ENCODE results near the gene UBN1.

Gene UBN1

GRCh38 chr16:4811242-4811641 is 36.0 kb upstream of the UBN1 start:
- no peak for DNase-seq
- no peak overlapping the region for H3K4me3 Mint-ChIP-seq
- H3K27ac Mint-ChIP-seq: no peak overlapping the region
- H3K36me3 Mint-ChIP-seq (ENCODE audit: low read depth): peaks cover 90% of the 10 kb centered on the region
- H3K4me1 Mint-ChIP-seq (ENCODE audit: low read depth): no peaks in the 10 kb centered on the region
- H3K27me3 Mint-ChIP-seq: no peaks in the 10 kb centered on the region
- H3K9me3 Mint-ChIP-seq: no peaks in the 10 kb centered on the region

GRCh38 chr16:4811773-4812172 is 35.5 kb upstream of the UBN1 start:
- no peaks in the 10 kb centered on the region for H3K9me3 Mint-ChIP-seq
- H3K27ac Mint-ChIP-seq: no peak overlapping the region
- H3K4me3 Mint-ChIP-seq: no peak overlapping the region
- peaks cover 91% of the 10 kb centered on the region for H3K36me3 Mint-ChIP-seq (ENCODE audit: low read depth)
- no peak for DNase-seq
- no peaks in the 10 kb centered on the region for H3K4me1 Mint-ChIP-seq (ENCODE audit: low read depth)
- H3K27me3 Mint-ChIP-seq: no peaks in the 10 kb centered on the region

- Mint-ChIP-seq H3K9me3 (no peaks in the 10 kb centered on the region), H3K4me1 (ENCODE audit: low read depth) (no peaks in the 10 kb centered on the region), H3K4me3 (no peak overlapping the region), H3K27me3 (no peaks in the 10 kb centered on the region), H3K27ac (no peak overlapping the region), H3K36me3 (ENCODE audit: low read depth) (peaks cover 92% of the 10 kb centered on the region)
- DNase-seq: no peak
Measured at GRCh38 chr16:4813251-4814003, 33.9 kb upstream of the UBN1 start.

- Mint-ChIP-seq H3K9me3 (no peaks in the 10 kb centered on the region), H3K27ac (no peak overlapping the region), H3K36me3 (ENCODE audit: low read depth) (peaks cover 93% of the 10 kb centered on the region), H3K4me1 (ENCODE audit: low read depth) (no peaks in the 10 kb centered on the region), H3K27me3 (no peaks in the 10 kb centered on the region), H3K4me3 (no peak overlapping the region)
- no peak for DNase-seq
Measured at GRCh38 chr16:4814046-4814445, 33.2 kb upstream of the UBN1 start.

DNA sequence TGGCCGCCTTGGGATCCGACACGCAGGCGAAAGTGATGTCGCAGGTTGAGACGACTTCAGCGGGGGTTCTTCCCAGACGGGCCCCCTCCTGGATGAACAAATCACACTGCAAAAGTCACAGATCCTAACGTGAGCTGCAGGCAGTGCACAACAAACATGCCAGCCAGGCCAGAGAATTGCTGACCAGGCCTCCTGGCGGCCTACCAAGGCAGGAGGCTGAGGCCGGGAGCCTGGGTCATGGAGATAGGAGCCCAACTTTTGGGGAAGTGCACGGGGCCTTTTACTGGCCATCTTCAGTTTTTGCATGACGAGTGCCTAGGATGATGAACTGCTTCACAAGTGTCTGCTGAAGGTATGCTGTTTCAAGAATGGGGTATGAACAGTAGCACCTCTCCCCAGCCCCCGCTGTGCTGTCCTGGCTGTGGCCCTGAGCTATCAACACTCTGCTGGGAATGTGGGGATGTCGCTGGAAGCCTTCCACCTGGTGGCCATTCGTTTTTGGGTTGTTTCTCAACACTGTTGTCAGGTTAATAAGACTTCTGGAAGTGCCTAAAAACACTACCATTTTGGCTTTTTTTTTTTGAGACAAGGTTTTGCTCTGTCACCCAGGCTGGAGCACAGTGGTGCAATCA is 32.6 kb upstream of the UBN1 start:
- no peaks in the 10 kb centered on the region for H3K9me3 Mint-ChIP-seq
- H3K27me3 Mint-ChIP-seq: no peaks in the 10 kb centered on the region
- no peak overlapping the region for H3K4me3 Mint-ChIP-seq
- peaks cover 93% of the 10 kb centered on the region for H3K36me3 Mint-ChIP-seq (ENCODE audit: low read depth)
- H3K27ac Mint-ChIP-seq: no peak overlapping the region
- no peaks in the 10 kb centered on the region for H3K4me1 Mint-ChIP-seq (ENCODE audit: low read depth)
- DNase-seq: no peak

DNA sequence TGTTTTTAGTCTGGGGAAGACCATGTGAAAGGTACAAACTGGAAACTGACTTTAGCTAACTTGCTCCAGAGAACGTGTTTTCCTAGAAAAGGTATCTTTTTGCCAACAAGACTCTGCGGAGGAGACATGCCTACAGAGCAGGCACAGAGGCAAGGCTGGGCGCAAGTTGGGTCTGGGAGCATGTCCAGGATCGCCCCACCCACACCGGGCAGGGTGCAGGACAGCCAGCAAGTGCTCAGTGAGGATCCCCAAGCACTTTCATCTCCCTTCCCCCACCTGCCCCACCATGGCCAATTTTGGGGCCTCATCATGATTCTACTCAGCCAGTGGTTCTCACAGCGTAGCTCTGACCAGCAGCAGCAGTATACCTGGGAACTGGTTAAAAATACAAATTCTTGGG is 26.6 kb upstream of the UBN1 start:
- peak overlapping the region; percentile 52 for H3K27ac Mint-ChIP-seq
- H3K4me1 Mint-ChIP-seq (ENCODE audit: low read depth): no peaks in the 10 kb centered on the region
- H3K4me3 Mint-ChIP-seq: no peak overlapping the region
- H3K27me3 Mint-ChIP-seq: no peaks in the 10 kb centered on the region
- DNase-seq: no peak
- peaks cover 92% of the 10 kb centered on the region for H3K36me3 Mint-ChIP-seq (ENCODE audit: low read depth)
- H3K9me3 Mint-ChIP-seq: no peaks in the 10 kb centered on the region

DNA sequence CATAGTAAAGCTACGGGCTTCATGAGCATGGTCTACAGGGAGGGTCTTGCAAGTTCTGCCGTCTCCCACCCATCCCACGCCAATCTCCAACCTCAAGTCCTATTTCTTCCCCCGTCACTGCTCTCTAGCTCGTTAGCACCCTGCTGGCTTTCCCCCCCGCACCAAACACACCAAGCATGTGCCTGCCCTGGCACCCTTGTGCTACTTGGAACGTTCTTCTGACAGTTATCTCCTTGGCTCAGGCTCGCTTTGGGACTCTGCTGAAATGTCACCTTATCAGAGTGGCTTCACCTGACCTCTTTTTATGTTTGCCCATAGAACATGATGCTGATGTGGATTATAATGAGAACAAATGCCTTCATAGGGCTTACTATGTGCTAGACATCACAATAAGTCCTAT is 22.1 kb upstream of the UBN1 start:
- Mint-ChIP-seq H3K4me1 (ENCODE audit: low read depth) (no peaks in the 10 kb centered on the region), H3K36me3 (ENCODE audit: low read depth) (peaks cover 95% of the 10 kb centered on the region), H3K9me3 (no peaks in the 10 kb centered on the region), H3K4me3 (no peak overlapping the region), H3K27ac (no peak overlapping the region), H3K27me3 (no peaks in the 10 kb centered on the region)
- no peak for DNase-seq

- no peaks in the 10 kb centered on the region for H3K9me3 Mint-ChIP-seq
- no peaks in the 10 kb centered on the region for H3K27me3 Mint-ChIP-seq
- no peak overlapping the region for H3K4me3 Mint-ChIP-seq
- DNase-seq: no peak
- H3K27ac Mint-ChIP-seq: no peak overlapping the region
- no peaks in the 10 kb centered on the region for H3K4me1 Mint-ChIP-seq (ENCODE audit: low read depth)
- peaks cover 95% of the 10 kb centered on the region for H3K36me3 Mint-ChIP-seq (ENCODE audit: low read depth)
Measured at GRCh38 chr16:4826526-4826925, 20.8 kb upstream of the UBN1 start.

GRCh38 chr16:4826980-4827379 is 20.3 kb upstream of the UBN1 start:
- H3K4me1 Mint-ChIP-seq (ENCODE audit: low read depth): no peaks in the 10 kb centered on the region
- no peaks in the 10 kb centered on the region for H3K9me3 Mint-ChIP-seq
- H3K4me3 Mint-ChIP-seq: no peak overlapping the region
- H3K36me3 Mint-ChIP-seq (ENCODE audit: low read depth): peaks cover 95% of the 10 kb centered on the region
- no peaks in the 10 kb centered on the region for H3K27me3 Mint-ChIP-seq
- DNase-seq: no peak
- H3K27ac Mint-ChIP-seq: no peak overlapping the region

DNA sequence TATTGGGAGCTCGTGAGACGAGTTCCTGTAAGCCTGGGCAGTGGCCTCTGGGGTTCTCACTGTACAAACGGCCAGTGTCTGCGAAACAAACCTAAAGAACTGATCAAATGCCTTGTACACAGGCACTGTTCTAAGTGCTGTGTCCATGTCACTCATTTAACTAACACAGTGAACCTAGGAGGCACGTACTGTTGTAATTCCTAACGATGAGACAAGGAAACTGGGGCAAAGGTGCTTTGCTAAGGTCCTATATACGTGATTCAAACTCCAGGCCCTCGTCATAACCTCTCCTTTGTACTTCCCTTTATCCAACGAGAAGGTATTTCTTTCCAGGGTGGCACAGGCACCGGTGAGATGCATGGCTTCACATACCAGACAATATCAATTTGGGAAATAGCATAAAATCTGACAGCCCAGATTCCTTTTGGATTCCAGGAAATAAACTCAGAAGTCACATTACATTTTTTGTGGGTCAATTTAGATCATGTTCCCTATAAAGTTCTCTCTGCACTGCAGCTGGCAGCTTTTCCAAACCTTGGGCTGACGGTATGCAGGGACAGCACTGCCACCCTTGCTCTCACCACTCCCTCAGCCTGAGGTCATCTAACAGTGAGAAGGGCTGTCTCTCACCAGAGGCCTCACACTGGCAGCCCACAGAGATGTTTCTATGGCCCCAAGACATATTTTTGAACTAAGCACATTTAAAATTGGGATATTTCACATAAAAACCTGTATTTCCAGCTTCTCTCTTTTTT is 18.5 kb upstream of the UBN1 start:
- no peak for DNase-seq
- no peak overlapping the region for H3K4me3 Mint-ChIP-seq
- no peaks in the 10 kb centered on the region for H3K9me3 Mint-ChIP-seq
- peaks cover 96% of the 10 kb centered on the region for H3K36me3 Mint-ChIP-seq (ENCODE audit: low read depth)
- peaks cover 2% of the 10 kb centered on the region for H3K4me1 Mint-ChIP-seq (ENCODE audit: low read depth)
- no peaks in the 10 kb centered on the region for H3K27me3 Mint-ChIP-seq
- H3K27ac Mint-ChIP-seq: no peak overlapping the region

- Mint-ChIP-seq H3K36me3 (ENCODE audit: low read depth) (peaks cover 96% of the 10 kb centered on the region), H3K27ac (peak overlapping the region; percentile 10), H3K27me3 (no peaks in the 10 kb centered on the region), H3K9me3 (no peaks in the 10 kb centered on the region), H3K4me1 (ENCODE audit: low read depth) (peaks cover 11% of the 10 kb centered on the region), H3K4me3 (no peak overlapping the region)
- no peak for DNase-seq
Measured at GRCh38 chr16:4830408-4830807, 16.9 kb upstream of the UBN1 start.

- Mint-ChIP-seq H3K27me3 (no peaks in the 10 kb centered on the region), H3K36me3 (ENCODE audit: low read depth) (peaks cover 99% of the 10 kb centered on the region)
Measured at GRCh38 chr16:4831616-4832015, 15.7 kb upstream of the UBN1 start.

GRCh38 chr16:4832698-4833343 is 14.5 kb upstream of the UBN1 start:
- no peak for DNase-seq
- Mint-ChIP-seq H3K36me3 (ENCODE audit: low read depth) (peaks cover 97% of the 10 kb centered on the region), H3K4me3 (no peak overlapping the region), H3K27me3 (no peaks in the 10 kb centered on the region), H3K27ac (no peak overlapping the region), H3K9me3 (no peaks in the 10 kb centered on the region), H3K4me1 (ENCODE audit: low read depth) (peaks cover 15% of the 10 kb centered on the region)

More at GRCh38 chr16:4831616-4832015, 15.7 kb upstream of the UBN1 start:
- Mint-ChIP-seq H3K4me3 (no peak overlapping the region), H3K4me1 (ENCODE audit: low read depth) (peaks cover 15% of the 10 kb centered on the region), H3K9me3 (no peaks in the 10 kb centered on the region), H3K27ac (no peak overlapping the region)
- DNase-seq: no peak

- Mint-ChIP-seq H3K27me3 (no peaks in the 10 kb centered on the region), H3K4me3 (no peak overlapping the region), H3K27ac (no peak overlapping the region), H3K4me1 (ENCODE audit: low read depth) (peaks cover 15% of the 10 kb centered on the region), H3K9me3 (no peaks in the 10 kb centered on the region), H3K36me3 (ENCODE audit: low read depth) (peaks cover 97% of the 10 kb centered on the region)
- DNase-seq: no peak
Measured at GRCh38 chr16:4833584-4833983, 13.7 kb upstream of the UBN1 start.
